Measurements from ENCODE around the gene NF1. TPM values are rescaled to one million over a fixed set of nuclear protein-coding genes. Genes with fewer than 3 reads are reported as not detected.

NF1 gene
- total RNA-seq, 1 experiment from 2014 or later, result 35.4 TPM

- POLR2A ChIA-PET, result interaction anchor here (0.7 kb wide), 1 partner anchor 100 kb away, joined by 4 read pairs; no protein-coding TSS in a partner anchor
- no peak overlapping the region for H3K4me3 Mint-ChIP-seq
- no peak for ATAC-seq
- DNase-seq (ENCODE audit: low spot score), result no peak
- TF ChIP-seq ZMAT4 (CRISPR knock-in tag; IDR thresholded peaks at IDR 0.05) (no peak), ZNF263 (CRISPR knock-in tag; IDR thresholded peaks at IDR 0.05; ENCODE audit: low read depth) (no peak), USF1 (CRISPR knock-in tag; IDR thresholded peaks at IDR 0.05) (no peak), CTCF (IDR thresholded peaks at IDR 0.05) (no peak), CREB1 (CRISPR knock-in tag; IDR thresholded peaks at IDR 0.05) (no peak), OVOL2 (CRISPR knock-in tag; IDR thresholded peaks at IDR 0.05; ENCODE audit: borderline replicate concordance) (no peak), ELF4 (CRISPR knock-in tag; IDR thresholded peaks at IDR 0.05; ENCODE audit: low read depth) (no peak), PRDM15 (CRISPR knock-in tag; IDR thresholded peaks at IDR 0.05) (no peak), ZNF281 (CRISPR knock-in tag; IDR thresholded peaks at IDR 0.05) (no peak)
- H3K9me3 Mint-ChIP-seq, result 0 out of 2 replicates have a peak, but pooled peaks cover 4% of the 10 kb centered on the region
- no peaks in the 10 kb centered on the region for H3K4me1 Mint-ChIP-seq
- H3K27ac Mint-ChIP-seq, result no peak overlapping the region
- CTCF ChIA-PET, result interaction anchor here (1.1 kb wide), 1 partner anchor 8 kb away, joined by 3 read pairs; no protein-coding TSS in a partner anchor
- no peaks in the 10 kb centered on the region for H3K27me3 Mint-ChIP-seq (ENCODE audit: low read depth)
- no peaks in the 10 kb centered on the region for H3K36me3 Mint-ChIP-seq
Observed at GRCh38 chr17:31200287-31200686, 105.5 kb downstream of the NF1 start.

- H3K27me3 Mint-ChIP-seq (ENCODE audit: low read depth), result no peaks in the 10 kb centered on the region
- DNase-seq (ENCODE audit: low spot score), result no peak
- H3K4me1 Mint-ChIP-seq, result no peaks in the 10 kb centered on the region
- no peak overlapping the region for H3K4me3 Mint-ChIP-seq
- no peak for ATAC-seq
- ChIA-PET POLR2A (no interaction called here), CTCF (no interaction called here)
- no peaks in the 10 kb centered on the region for H3K9me3 Mint-ChIP-seq
- H3K36me3 Mint-ChIP-seq, result no peaks in the 10 kb centered on the region
- no peak overlapping the region; the same call in 1 of the 2 replicates for H3K27ac Mint-ChIP-seq
- TF ChIP-seq E2F1 (CRISPR knock-in tag; IDR thresholded peaks at IDR 0.05) (no peak), STAT6 (CRISPR knock-in tag; conservative IDR thresholded peaks at IDR 0.05; ENCODE audit: low read depth) (no peak), PRDM15 (CRISPR knock-in tag; IDR thresholded peaks at IDR 0.05) (no peak), NFE2L1 (CRISPR knock-in tag; IDR thresholded peaks at IDR 0.05) (no peak), NR3C1 (CRISPR knock-in tag; conservative IDR thresholded peaks at IDR 0.05; ENCODE audit: low read depth) (no peak), ZNF121 (CRISPR knock-in tag; IDR thresholded peaks at IDR 0.05) (no peak), NFATC4 (CRISPR knock-in tag; IDR thresholded peaks at IDR 0.05) (no peak), CDX4 (CRISPR knock-in tag; IDR thresholded peaks at IDR 0.05; ENCODE audit: borderline replicate concordance) (no peak)
Observed at GRCh38 chr17:31202968-31203367, 108.2 kb downstream of the NF1 start.
